Pericardium fibroblast (primary cell): Measurements from ENCODE around the gene MBOAT7. TPM values are rescaled to one million over a fixed set of nuclear protein-coding genes. Genes with fewer than 3 reads are reported as not detected.

Experiments
- total RNA-seq: library from RNA; depleted of rRNA; stranded (reverse); fragments of >200 nt; gene quantifications from 2 replicates; pipeline ENCODE4 v1.2.3, GENCODE V29; 2015

The MBOAT7 gene
- 64.2 and 66.3 TPM in 2 replicates for total RNA-seq

DNA sequence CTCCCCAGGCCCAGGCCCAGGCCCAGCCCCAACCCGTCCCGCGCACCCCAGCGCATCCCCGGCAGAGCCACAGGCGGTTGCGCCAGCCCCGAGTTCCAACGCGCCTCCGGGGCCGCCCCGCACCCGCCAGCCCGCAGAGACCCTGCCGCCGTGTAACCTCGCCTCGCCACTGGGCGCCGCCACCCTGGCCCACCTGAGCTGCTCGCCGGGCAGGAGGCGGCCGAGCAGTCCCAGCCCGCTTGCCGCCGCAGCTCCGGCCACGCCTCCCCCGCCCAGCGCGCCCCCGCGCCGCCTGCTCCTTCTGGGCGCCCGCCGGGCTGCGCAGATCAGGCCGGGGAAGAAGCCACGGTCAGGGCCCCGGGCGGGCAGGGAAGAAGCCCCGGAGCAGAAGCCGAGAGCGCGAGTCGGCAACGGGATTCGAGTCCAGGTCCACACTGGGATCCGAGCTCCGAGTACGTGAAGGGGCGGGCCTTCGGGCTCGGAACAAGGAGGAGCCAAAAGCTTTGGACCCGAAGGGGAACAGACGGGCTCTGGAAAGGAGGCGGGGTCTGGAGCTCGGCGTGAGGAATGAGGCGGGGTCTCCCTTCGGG, at the start of gene MBOAT7:
MBOAT7 (minus strand) TSS at position 436 of the 590 bp plus-strand sequence. CDS start 1,072 bp downstream, outside the sequence.

DNA sequence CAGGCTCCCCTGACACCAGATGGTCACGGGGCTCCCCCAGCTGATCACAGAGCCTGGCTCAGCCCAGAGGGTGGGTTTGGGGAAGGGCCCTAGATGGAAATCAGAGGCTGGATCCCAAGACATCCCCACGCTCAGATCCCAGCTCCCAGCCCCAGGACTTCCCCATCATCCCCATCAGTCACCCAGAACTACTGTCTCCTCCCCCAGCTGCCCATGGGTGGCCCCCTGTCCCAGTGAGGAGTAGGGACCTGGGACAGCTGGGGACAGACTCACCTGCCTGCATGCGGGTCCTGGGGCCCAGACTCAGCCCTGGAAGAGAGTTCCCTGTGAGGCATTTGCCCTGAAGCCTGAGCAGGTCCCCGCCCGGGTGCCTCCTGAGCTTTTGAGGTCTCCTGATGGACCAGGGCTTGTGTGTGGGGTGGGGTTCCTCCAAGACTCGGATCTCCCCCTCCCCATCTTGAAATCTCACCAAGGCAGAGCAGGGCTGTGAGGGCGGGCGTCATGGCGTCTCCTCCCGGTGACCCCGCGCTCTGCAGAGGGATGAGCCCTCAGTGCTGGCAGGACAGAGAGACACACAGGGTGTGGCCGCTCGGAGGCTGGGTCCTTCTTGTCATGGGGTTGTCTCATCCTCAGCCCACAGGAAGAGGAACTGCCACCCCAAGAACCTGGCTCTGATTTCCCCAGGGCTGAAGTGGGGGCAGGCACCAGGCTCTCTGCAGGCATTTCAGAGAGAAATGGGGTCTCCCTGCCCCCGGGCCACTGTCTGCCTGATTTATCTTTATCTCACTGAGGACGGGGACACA, 33.3 kb upstream of the MBOAT7 start, which contains the start of gene LILRB3:
LILRB3 (minus strand) TSS at position 534 of the 803 bp plus-strand sequence; CDS start at position 503, 31 bp downstream.

GRCh38 chr19:54191011-54191810, 1.8 kb upstream of the MBOAT7 start, which contains the start of gene TSEN34:
TSEN34 (plus strand) TSS chr19:54191308; CDS start chr19:54191365, 57 bp downstream.

GRCh38 chr19:54172471-54173358, 16.7 kb downstream of the MBOAT7 start, which contains the start of gene TMC4:
TMC4 (minus strand) TSS chr19:54173160; CDS start chr19:54173117, 43 bp downstream.

DNA sequence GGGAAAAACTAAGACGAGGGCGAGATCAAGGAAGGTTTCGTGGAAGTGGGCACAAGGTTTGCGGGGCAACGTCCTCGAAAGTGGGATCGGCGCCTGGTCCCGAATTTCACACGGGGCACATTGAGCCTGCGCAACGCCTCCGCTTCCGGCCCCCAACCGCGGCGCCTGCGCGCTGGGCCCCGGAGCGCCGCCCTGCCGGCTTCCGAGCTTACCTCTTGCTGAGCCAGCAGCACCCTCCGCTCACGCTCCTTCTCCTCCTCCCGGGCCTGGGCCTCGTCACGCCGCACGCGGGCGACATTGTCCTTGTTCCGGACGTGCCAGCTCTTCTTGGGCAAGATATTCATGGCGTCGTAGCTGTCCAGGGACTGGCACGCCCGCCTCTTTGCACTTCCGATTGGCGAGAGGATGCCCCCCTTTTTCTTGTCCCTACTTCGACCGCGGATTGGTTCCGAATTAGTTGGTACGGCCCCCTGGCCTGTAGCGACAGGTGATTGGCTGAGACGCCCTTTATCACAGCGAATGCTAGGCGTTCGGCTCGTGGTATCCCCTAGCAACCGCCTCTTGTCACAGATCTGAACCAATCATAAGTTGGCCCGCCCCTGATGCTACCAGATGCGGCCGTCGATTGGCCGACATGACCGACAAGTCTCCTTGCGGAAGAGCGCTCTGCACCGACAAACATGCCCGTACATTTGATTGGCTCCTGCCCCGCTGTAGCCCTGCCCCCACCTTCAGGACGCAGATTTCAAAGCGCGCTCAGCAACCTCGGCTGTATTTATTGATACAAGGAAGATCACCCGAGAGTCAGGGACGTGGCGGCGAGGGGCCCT, 29.8 kb downstream of the MBOAT7 start, which contains the start of gene LENG1:
LENG1 (minus strand) TSS at position 370 of the 830 bp plus-strand sequence; CDS start at position 344, 26 bp downstream.

DNA sequence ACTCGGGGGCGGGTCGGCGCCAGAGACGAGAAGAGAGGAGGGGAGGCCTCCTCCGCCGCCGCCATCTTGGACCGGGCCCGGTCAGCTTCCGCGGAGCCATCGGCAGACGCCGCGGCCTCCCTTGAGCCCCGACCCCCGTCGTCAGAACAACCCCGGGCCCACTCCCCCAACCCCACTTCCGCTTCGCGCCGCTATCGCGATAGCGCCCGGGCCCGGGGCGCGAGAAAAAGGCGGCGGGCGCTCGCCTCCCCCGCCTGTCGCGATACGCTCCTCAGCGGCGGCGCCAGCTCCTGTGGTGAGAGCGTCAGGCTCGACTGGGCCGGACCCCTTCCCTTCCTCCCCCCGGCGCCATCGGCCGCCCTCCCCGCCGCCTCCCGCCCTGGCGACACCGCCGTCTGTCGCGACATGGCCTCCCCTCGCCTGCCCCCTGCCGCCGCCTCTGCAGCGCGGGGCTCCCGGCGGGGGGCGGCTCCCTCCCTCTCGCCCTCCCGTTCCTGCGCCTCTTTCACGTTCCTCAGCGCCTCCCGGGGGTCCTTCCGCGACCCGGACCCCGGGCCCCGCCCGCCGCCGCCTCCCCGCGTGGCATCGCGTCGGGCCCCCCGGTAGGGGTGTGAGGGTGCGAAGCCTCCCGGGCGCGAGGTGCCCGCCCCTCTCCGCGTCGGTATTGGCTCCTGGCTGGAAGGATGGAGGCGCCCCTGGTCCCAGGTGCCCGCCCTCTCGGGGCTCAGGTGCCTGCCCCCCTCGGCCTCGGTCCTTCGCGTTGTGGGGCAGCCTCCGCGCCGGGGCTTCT, 51.5 kb downstream of the MBOAT7 start, which contains the start of gene CNOT3:
CNOT3 (plus strand) TSS at position 64 of the 790 bp plus-strand sequence. CDS start 5,217 bp downstream, outside the sequence.

Other genes with a start within 250 kb of the MBOAT7 start
- 0.60 and 1.6 TPM in 2 replicates for gene CACNG8, start 226.6 kb downstream of the MBOAT7 start, total RNA-seq
- 0.09 and 0.23 TPM in 2 replicates for gene CACNG6, start 197.9 kb downstream of the MBOAT7 start, total RNA-seq
- not detected in 2 replicates for gene VSTM1, start 125.7 kb downstream of the MBOAT7 start, total RNA-seq
- not detected in 2 replicates for gene TARM1, start 108.2 kb downstream of the MBOAT7 start, total RNA-seq
- gene OSCAR, start 88.8 kb downstream of the MBOAT7 start, total RNA-seq, result 0.35 and 2.3 TPM in 2 replicates
- 15.9 and 35.4 TPM in 2 replicates for gene NDUFA3, start 86.7 kb downstream of the MBOAT7 start, total RNA-seq
- 14.1 and 20.3 TPM in 2 replicates for gene TFPT, start 73.9 kb downstream of the MBOAT7 start, total RNA-seq
- 43.7 and 43.9 TPM in 2 replicates for gene PRPF31, start 73.8 kb downstream of the MBOAT7 start, total RNA-seq
- 10.7 and 18.0 TPM in 2 replicates for gene CNOT3, start 51.8 kb downstream of the MBOAT7 start, total RNA-seq
- 6.3 and 7.8 TPM in 2 replicates for gene LENG1, start 29.9 kb downstream of the MBOAT7 start, total RNA-seq
- 0.47 and 1.3 TPM in 2 replicates for gene TMC4, start 16.4 kb downstream of the MBOAT7 start, total RNA-seq
- 114 and 119 TPM in 2 replicates for gene TSEN34, start 1.7 kb upstream of the MBOAT7 start, total RNA-seq
- 2,453 and 3,108 TPM in 2 replicates for gene RPS9, start 11.3 kb upstream of the MBOAT7 start, total RNA-seq
- not detected in 2 replicates for gene LILRB3, start 33.4 kb upstream of the MBOAT7 start, total RNA-seq
- not detected in 2 replicates for gene LILRA6, start 53.2 kb upstream of the MBOAT7 start, total RNA-seq
- gene LILRB5, start 67.7 kb upstream of the MBOAT7 start, total RNA-seq, result not detected in 2 replicates
- gene LILRB2, start 91.5 kb upstream of the MBOAT7 start, total RNA-seq, result not detected in 2 replicates
- not detected in 2 replicates for gene LILRA5, start 123.6 kb upstream of the MBOAT7 start, total RNA-seq
- not detected in 2 replicates for gene LILRA4, start 149.6 kb upstream of the MBOAT7 start, total RNA-seq
- not detected in 2 replicates for gene LAIR1, start 175.4 kb upstream of the MBOAT7 start, total RNA-seq
- gene TTYH1, start 225.9 kb upstream of the MBOAT7 start, total RNA-seq, result 0.23 TPM in 1 of 2 replicates, not detected in the other